ENCODE results near the gene SH3PXD2A. TPM values are rescaled to one million over a fixed set of nuclear protein-coding genes. Genes with fewer than 3 reads are reported as not detected.
A peak's percentile ranks its signal among the peaks of the same experiment; 100 is the strongest.

The SH3PXD2A gene
- total and polyA plus RNA-seq, 7 experiments from 2014 or later, result 0.54 to 20.5 (median 9.9) TPM

GRCh38 chr10:103895411-103896186, 40.2 kb upstream of the SH3PXD2A start:
- peak overlapping the region in 1 of 10 donors; percentile 51 for H3K4me3 Mint-ChIP-seq
- ATAC-seq, result no peak
- DNase-seq, result no peak
- POLR2A ChIA-PET, result interaction anchor here (0.6 to 1.9 kb wide), 3 partner anchors 12 to 226 kb away, joined by 4 to 7 read pairs (median 5); no protein-coding TSS in a partner anchor
- H3K27me3 ChIP-seq (ENCODE audit: control insufficient read depth in 2 of 2, insufficient read depth in 2 of 2, low read length in 2 of 2), result no peaks in the 10 kb centered on the region
- peaks cover 22 to 51% (median 33%) of the 10 kb centered on the region in 7 donors for H3K4me1 Mint-ChIP-seq
- H3K36me3 Mint-ChIP-seq, result peaks cover 10 to 64% (median 26%) of the 10 kb centered on the region in 5 donors
- H3K4me3 ChIP-seq (ENCODE audit: low read length), result no peak overlapping the region
- H3K9me3 ChIP-seq (ENCODE audit: control insufficient read depth in 2 of 3, low read length in 3 of 3), result no peaks in the 10 kb centered on the region
- H3K27ac ChIP-seq (ENCODE audit: low read depth, low read length), result no peak overlapping the region
- H3K4me1 ChIP-seq (ENCODE audit: control insufficient read depth in 2 of 2, insufficient read depth in 2 of 2, low read length in 2 of 2), result peaks cover 0 to 14% of the 10 kb centered on the region in 2 donors
- intact Hi-C loops (cut with micrococcal nuclease), result loop anchor here in 1 of 2 donors (2.0 kb wide), 2 partner anchors 15 to 71 kb away; partner anchors contain the start of gene SLK
- CTCF ChIA-PET, result no interaction called here
- peaks cover 12 to 83% (median 29%) of the 10 kb centered on the region in 3 experiments for H3K36me3 ChIP-seq (ENCODE audit: control insufficient read depth in 2 of 3, insufficient read depth in 3 of 3, low read length in 3 of 3)
- H3K27ac Mint-ChIP-seq, result peak overlapping the region in 7 of 9 donors; percentile 47 to 86 (median 77)
- no peaks in the 10 kb centered on the region for H3K27me3 Mint-ChIP-seq
- H3K9me3 Mint-ChIP-seq, result no peaks in the 10 kb centered on the region

DNA sequence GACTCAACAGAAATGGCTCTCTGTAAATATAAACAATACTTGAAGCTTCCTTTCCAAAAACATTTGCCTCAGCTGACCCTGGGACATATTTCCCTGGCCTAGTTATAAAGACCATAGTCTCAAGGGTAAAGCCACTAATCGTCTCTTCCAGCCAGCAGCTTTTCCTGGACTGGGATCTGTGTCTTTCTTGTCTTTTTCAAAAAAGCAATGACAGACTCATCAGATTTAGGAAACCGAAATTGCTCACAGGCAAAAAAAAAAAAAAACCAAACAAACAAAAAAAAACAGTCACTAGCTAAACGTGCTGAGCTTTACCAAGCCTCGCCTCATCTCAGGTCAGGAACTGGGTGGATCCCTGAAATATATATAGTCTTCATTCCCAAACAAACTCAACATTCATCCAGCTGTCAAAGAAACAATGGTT, 39.1 kb upstream of the SH3PXD2A start:
- Histone ChIP-seq H3K36me3 (ENCODE audit: control insufficient read depth in 2 of 3, insufficient read depth in 3 of 3, low read length in 3 of 3) (peaks cover 12 to 84% (median 29%) of the 10 kb centered on the region in 3 experiments), H3K27me3 (ENCODE audit: control insufficient read depth in 2 of 2, insufficient read depth in 2 of 2, low read length in 2 of 2) (no peaks in the 10 kb centered on the region), H3K27ac (ENCODE audit: low read depth, low read length) (peak overlapping the region; percentile 45), H3K9me3 (ENCODE audit: control insufficient read depth in 2 of 3, low read length in 3 of 3) (no peaks in the 10 kb centered on the region), H3K4me1 (ENCODE audit: control insufficient read depth in 2 of 2, insufficient read depth in 2 of 2, low read length in 2 of 2) (peaks cover 0 to 14% of the 10 kb centered on the region in 2 donors), H3K4me3 (ENCODE audit: low read length) (no peak overlapping the region)
- peak overlapping the region; percentile 47 to 86 (median 79) for H3K27ac Mint-ChIP-seq
- ATAC-seq, result no peak
- H3K4me1 Mint-ChIP-seq, result peaks cover 23 to 56% (median 36%) of the 10 kb centered on the region in 7 donors
- DNase-seq, result no peak
- CTCF ChIA-PET, result interaction anchor here (1.4 kb wide), 1 partner anchor 27 kb away, joined by 7 read pairs; no protein-coding TSS in a partner anchor
- intact Hi-C loops (cut with micrococcal nuclease), result loop anchor here (1.0 to 2.0 kb wide), 3 partner anchors 14 to 72 kb away; partner anchors contain the start of gene SLK (in 1 of the 2)
- no peaks in the 10 kb centered on the region for H3K9me3 Mint-ChIP-seq
- peaks cover 14 to 65% (median 26%) of the 10 kb centered on the region in 5 donors for H3K36me3 Mint-ChIP-seq
- H3K4me3 Mint-ChIP-seq, result peak overlapping the region in 5 of 10 donors; percentile 5 to 55 (median 40)
- POLR2A ChIA-PET, result interaction anchor here (1.2 to 1.9 kb wide), 3 partner anchors 14 to 227 kb away, joined by 3 to 7 read pairs (median 4); no protein-coding TSS in a partner anchor
- H3K27me3 Mint-ChIP-seq, result no peaks in the 10 kb centered on the region

GRCh38 chr10:103893817-103894216, 38.4 kb upstream of the SH3PXD2A start:
- peaks cover under 1 to 14% of the 10 kb centered on the region in 2 donors for H3K4me1 ChIP-seq (ENCODE audit: control insufficient read depth in 2 of 2, insufficient read depth in 2 of 2, low read length in 2 of 2)
- no peaks in the 10 kb centered on the region for H3K27me3 ChIP-seq (ENCODE audit: control insufficient read depth in 2 of 2, insufficient read depth in 2 of 2, low read length in 2 of 2)
- intact Hi-C loops (cut with micrococcal nuclease), result loop anchor here (1.0 to 2.0 kb wide), 3 partner anchors 14 to 73 kb away; partner anchors contain the start of gene SLK (in 1 of the 2)
- H3K36me3 ChIP-seq (ENCODE audit: control insufficient read depth in 2 of 3, insufficient read depth in 3 of 3, low read length in 3 of 3), result peaks cover 12 to 82% (median 27%) of the 10 kb centered on the region in 3 experiments
- POLR2A ChIA-PET, result interaction anchor here (0.5 to 1.9 kb wide), 3 partner anchors 14 to 28 kb away, joined by 3 to 7 read pairs (median 3); no protein-coding TSS in a partner anchor
- Mint-ChIP-seq H3K27ac (peak overlapping the region; percentile 47 to 86 (median 77)), H3K4me3 (peak overlapping the region in 2 of 10 donors; percentile 17 to 22), H3K36me3 (peaks cover 14 to 63% (median 26%) of the 10 kb centered on the region in 5 donors), H3K27me3 (no peaks in the 10 kb centered on the region), H3K9me3 (no peaks in the 10 kb centered on the region), H3K4me1 (peaks cover 23 to 57% (median 42%) of the 10 kb centered on the region in 7 donors)
- CTCF ChIA-PET, result interaction anchor here (0.8 to 1.4 kb wide), 2 partner anchors 27 to 238 kb away, joined by 3 to 7 read pairs; no protein-coding TSS in a partner anchor
- peak overlapping the region; percentile 16 for H3K27ac ChIP-seq (ENCODE audit: low read depth, low read length)
- H3K9me3 ChIP-seq (ENCODE audit: control insufficient read depth in 2 of 3, low read length in 3 of 3), result no peaks in the 10 kb centered on the region
- no peak for ATAC-seq
- H3K4me3 ChIP-seq (ENCODE audit: low read length), result no peak overlapping the region
- no peak for DNase-seq

DNA sequence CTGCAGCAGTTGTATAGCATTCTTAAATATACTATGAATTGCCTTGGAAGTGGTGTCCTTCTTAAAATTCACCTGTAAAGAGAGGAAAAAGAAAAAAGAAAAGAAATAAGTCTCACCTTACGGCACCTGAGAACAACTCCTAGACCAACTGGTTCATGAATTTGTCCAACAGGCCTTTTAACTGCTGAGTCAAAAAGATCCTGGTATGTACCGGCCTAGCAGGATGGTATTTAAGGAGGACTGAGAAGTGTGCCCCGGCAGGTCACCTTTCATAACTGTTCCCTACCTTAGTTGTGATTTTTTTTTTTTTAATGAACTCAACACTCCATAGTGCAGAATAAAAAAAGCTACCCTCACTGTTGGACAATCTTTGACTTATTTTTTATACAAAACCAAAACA, 36.8 kb upstream of the SH3PXD2A start:
- no peak overlapping the region for H3K27ac ChIP-seq (ENCODE audit: low read depth, low read length)
- DNase-seq (no peak), ATAC-seq (no peak)
- no peaks in the 10 kb centered on the region for H3K9me3 ChIP-seq (ENCODE audit: control insufficient read depth in 2 of 3, low read length in 3 of 3)
- H3K36me3 Mint-ChIP-seq, result peaks cover 14 to 59% (median 24%) of the 10 kb centered on the region in 5 donors
- no peaks in the 10 kb centered on the region for H3K27me3 Mint-ChIP-seq
- no peak overlapping the region for H3K4me3 ChIP-seq (ENCODE audit: low read length)
- ChIA-PET CTCF (interaction anchor here (1.0 kb wide), 1 partner anchor 18 kb away, joined by 5 read pairs; no protein-coding TSS in a partner anchor), POLR2A (interaction anchor here (0.9 kb wide), 1 partner anchor 9 kb away, joined by 3 read pairs; no protein-coding TSS in a partner anchor)
- no peak overlapping the region for H3K4me3 Mint-ChIP-seq
- no peaks in the 10 kb centered on the region for H3K27me3 ChIP-seq (ENCODE audit: control insufficient read depth in 2 of 2, insufficient read depth in 2 of 2, low read length in 2 of 2)
- H3K4me1 ChIP-seq (ENCODE audit: control insufficient read depth in 2 of 2, insufficient read depth in 2 of 2, low read length in 2 of 2), result peaks cover 5 to 19% of the 10 kb centered on the region in 2 donors
- peak overlapping the region in 5 of 9 donors; percentile 19 to 88 (median 62) for H3K27ac Mint-ChIP-seq
- H3K36me3 ChIP-seq (ENCODE audit: control insufficient read depth in 2 of 3, insufficient read depth in 3 of 3, low read length in 3 of 3), result peaks cover 13 to 79% (median 14%) of the 10 kb centered on the region in 3 experiments
- peaks cover 24 to 59% (median 46%) of the 10 kb centered on the region in 7 donors for H3K4me1 Mint-ChIP-seq
- intact Hi-C loops (cut with micrococcal nuclease), result no loop called here
- H3K9me3 Mint-ChIP-seq, result no peaks in the 10 kb centered on the region

DNA sequence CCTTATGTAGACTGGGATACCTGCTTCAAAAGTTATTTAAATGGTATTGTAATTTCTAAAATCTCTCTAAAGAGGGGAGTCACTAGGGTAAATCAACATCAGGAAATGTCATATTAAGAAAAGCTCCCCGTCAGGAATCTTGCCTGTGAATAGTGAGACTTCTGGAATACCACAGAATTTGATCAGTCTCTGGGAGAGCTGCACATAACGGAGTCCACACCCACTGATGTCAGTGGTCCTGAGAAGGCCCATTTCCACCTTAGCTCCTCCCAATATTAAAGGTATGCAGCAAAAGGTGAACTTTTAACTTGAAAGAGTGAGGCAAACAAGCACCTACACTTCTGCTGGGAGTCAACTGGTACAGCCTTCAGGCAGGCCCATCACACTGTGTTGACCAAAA, 35.3 kb upstream of the SH3PXD2A start:
- H3K27ac ChIP-seq (ENCODE audit: low read depth, low read length), result peak overlapping the region; percentile 17
- intact Hi-C loops (cut with micrococcal nuclease), result no loop called here
- DNase-seq, result no peak
- no peaks in the 10 kb centered on the region for H3K27me3 Mint-ChIP-seq
- H3K4me1 Mint-ChIP-seq, result peaks cover 20 to 52% (median 40%) of the 10 kb centered on the region in 7 donors
- H3K4me3 Mint-ChIP-seq, result no peak overlapping the region
- no peaks in the 10 kb centered on the region for H3K9me3 ChIP-seq (ENCODE audit: control insufficient read depth in 2 of 3, low read length in 3 of 3)
- peaks cover 5 to 19% of the 10 kb centered on the region in 2 donors for H3K4me1 ChIP-seq (ENCODE audit: control insufficient read depth in 2 of 2, insufficient read depth in 2 of 2, low read length in 2 of 2)
- ChIA-PET POLR2A (interaction anchor here (0.6 to 3.5 kb wide), 4 partner anchors 10 to 231 kb away, joined by 3 to 10 read pairs (median 4); partner anchors contain the start of gene SFR1), CTCF (interaction anchor here (0.7 to 3.2 kb wide), 8 partner anchors 11 to 231 kb away, joined by 3 to 19 read pairs (median 6); partner anchors contain the start of gene SFR1)
- peak overlapping the region in 7 of 9 donors; percentile 19 to 86 (median 60) for H3K27ac Mint-ChIP-seq
- H3K9me3 Mint-ChIP-seq, result no peaks in the 10 kb centered on the region
- H3K4me3 ChIP-seq (ENCODE audit: low read length), result no peak overlapping the region
- ATAC-seq, result no peak
- H3K36me3 ChIP-seq (ENCODE audit: control insufficient read depth in 2 of 3, insufficient read depth in 3 of 3, low read length in 3 of 3), result peaks cover 11 to 79% (median 19%) of the 10 kb centered on the region in 3 experiments
- peaks cover 8 to 53% (median 17%) of the 10 kb centered on the region in 5 donors for H3K36me3 Mint-ChIP-seq
- H3K27me3 ChIP-seq (ENCODE audit: control insufficient read depth in 2 of 2, insufficient read depth in 2 of 2, low read length in 2 of 2), result no peaks in the 10 kb centered on the region

GRCh38 chr10:103890194-103890658, 34.9 kb upstream of the SH3PXD2A start:
- Mint-ChIP-seq H3K4me3 (peak overlapping the region in 1 of 10 donors; percentile 63), H3K27ac (peak overlapping the region in 7 of 9 donors; percentile 19 to 86 (median 78)), H3K27me3 (no peaks in the 10 kb centered on the region), H3K9me3 (no peaks in the 10 kb centered on the region), H3K36me3 (peaks cover 4 to 48% (median 13%) of the 10 kb centered on the region in 5 donors), H3K4me1 (peaks cover 17 to 47% (median 35%) of the 10 kb centered on the region in 7 donors)
- intact Hi-C loops (cut with micrococcal nuclease), result no loop called here
- POLR2A ChIA-PET, result interaction anchor here (1.0 to 3.5 kb wide), 3 partner anchors 23 to 231 kb away, joined by 3 to 10 read pairs (median 5); partner anchors contain the start of gene SFR1
- Histone ChIP-seq H3K4me3 (ENCODE audit: low read length) (no peak overlapping the region), H3K9me3 (ENCODE audit: control insufficient read depth in 2 of 3, low read length in 3 of 3) (no peaks in the 10 kb centered on the region), H3K27ac (ENCODE audit: low read depth, low read length) (peak overlapping the region; percentile 17), H3K27me3 (ENCODE audit: control insufficient read depth in 2 of 2, insufficient read depth in 2 of 2, low read length in 2 of 2) (no peaks in the 10 kb centered on the region), H3K4me1 (ENCODE audit: control insufficient read depth in 2 of 2, insufficient read depth in 2 of 2, low read length in 2 of 2) (peaks cover 5 to 16% of the 10 kb centered on the region in 2 donors), H3K36me3 (ENCODE audit: control insufficient read depth in 2 of 3, insufficient read depth in 3 of 3, low read length in 3 of 3) (peaks cover 7 to 78% (median 19%) of the 10 kb centered on the region in 3 experiments)
- CTCF ChIA-PET, result interaction anchor here (0.6 to 3.2 kb wide), 9 partner anchors 11 to 1174 kb away, joined by 3 to 19 read pairs (median 4); partner anchors contain the start of gene SFR1
- DNase-seq (no peak), ATAC-seq (peak; percentile 57)
